Measurements from ENCODE around the gene ATP6V0C.

The ATP6V0C gene

GRCh38 chr16:2513405-2514332 lies at the start of gene ATP6V0C:
ATP6V0C (plus strand) TSS chr16:2513952; CDS start chr16:2514104, 152 bp downstream.
- DNase-seq, result peak; percentile 90 to 91

DNA sequence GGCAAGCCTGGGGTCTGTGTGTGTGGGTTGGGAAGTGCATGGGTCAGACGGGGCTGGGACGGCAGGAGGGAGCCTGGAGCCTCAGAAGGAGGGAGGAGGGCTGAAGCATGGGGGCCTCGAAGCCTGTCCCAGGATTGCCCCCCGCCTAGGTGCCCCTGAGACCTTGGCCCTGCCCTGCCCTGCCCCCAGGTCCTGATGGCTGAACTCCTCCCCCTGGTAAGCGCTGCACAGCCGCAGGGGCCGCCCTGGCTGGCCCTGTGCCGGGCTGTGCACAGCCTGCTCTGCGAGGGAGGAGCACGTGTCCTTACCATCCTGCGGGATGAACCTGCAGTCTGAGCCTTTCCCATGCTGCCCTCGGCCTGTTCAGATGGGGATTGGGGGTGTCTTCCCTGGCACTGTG lies 49.4 kb upstream of the ATP6V0C start:
- DNase-seq, result no peak

- DNase-seq, result no peak
Measured at GRCh38 chr16:2465653-2466415, 47.9 kb upstream of the ATP6V0C start.

GRCh38 chr16:2466667-2467527 lies 46.9 kb upstream of the ATP6V0C start:
- DNase-seq, result no peak

- peak in 1 of 2 donors; percentile 55 for DNase-seq
Measured at GRCh38 chr16:2467528-2468232, 46.1 kb upstream of the ATP6V0C start.

DNA sequence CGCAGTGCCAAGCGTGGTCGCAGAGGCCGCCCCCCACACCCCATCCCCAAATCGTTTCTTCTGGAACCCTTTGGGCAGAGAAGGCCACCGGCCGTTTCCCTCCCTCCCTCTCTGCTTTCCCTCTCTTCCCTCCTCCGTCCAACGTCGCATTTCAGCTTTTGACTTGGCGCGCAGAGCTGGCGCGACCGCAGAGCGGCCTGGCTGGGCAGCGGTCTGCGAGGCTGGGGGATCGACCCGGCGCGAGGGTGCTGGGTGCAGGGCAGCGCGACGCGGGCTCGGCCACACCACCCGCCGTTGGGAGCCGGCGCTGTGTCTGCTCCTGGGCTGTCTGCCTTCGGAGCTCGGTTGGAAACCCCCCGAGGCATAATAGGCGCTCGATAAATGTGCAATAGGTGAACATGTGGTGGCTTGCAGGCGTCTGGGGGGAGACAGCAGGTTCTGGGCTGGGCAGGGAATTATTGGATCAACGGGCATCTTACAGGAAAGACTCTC lies 45.5 kb upstream of the ATP6V0C start:
- peak in 1 of 2 donors; percentile 23 for DNase-seq

DNA sequence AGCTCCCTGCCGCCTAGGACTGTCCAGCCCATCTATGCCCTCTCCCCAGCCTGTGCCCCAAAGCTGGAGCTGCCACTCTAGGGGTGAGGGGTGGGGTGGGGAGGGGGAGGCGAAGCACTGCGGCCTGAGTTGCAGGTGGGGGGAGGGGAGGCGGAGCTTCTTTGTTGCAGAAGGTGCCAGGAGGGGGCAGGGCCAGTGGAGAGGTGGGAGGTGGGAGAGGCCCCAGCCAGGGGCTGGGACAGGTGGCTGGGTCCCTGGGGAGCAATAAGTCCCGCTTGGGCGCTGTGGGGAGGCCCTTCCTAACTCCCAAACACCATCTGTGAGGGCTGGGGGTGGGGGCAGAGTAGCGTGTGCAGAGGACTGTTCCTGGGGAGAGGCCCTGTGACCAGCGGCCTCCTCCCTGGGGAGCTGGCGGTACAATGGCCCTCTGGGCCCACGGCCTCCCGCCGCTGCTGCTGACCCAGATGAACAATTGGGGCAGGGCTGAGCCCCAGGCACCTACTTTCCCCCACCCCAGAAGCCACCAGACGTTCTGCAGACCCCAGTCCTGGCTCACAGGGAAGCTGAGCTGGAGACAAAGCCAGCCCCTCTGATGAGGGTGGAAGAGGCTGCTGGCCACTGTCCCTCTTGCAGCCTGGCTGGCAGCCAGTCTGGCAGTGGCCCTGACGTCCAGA lies 44.9 kb upstream of the ATP6V0C start:
- peak in 1 of 2 donors; percentile 17 for DNase-seq

- peak in 1 of 2 donors; percentile 14 for DNase-seq
Measured at GRCh38 chr16:2469399-2470233, 44.1 kb upstream of the ATP6V0C start.

- DNase-seq, result no peak
Measured at GRCh38 chr16:2470234-2470601, 43.5 kb upstream of the ATP6V0C start.

DNA sequence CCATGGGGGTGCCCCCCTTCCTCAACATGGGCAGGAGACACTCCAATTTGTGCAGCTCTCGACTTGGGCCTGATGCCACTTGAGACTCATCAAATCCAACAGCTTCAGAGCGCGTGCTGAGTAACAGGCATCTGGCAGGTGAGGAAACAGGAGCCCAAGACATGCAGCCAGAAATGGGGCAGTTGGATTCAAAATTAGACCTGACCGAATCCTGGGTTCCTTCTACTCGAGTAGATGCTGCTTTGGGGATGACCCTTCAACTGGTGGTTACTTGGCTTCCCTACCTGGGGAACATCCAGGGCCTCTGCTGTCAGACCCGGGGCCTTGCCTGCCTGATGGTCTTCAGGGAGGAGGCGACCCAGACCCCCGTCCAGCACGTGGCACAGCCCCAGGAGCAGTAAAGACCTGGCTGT lies 43.1 kb upstream of the ATP6V0C start:
- DNase-seq, result peak in 1 of 2 donors; percentile 23

DNA sequence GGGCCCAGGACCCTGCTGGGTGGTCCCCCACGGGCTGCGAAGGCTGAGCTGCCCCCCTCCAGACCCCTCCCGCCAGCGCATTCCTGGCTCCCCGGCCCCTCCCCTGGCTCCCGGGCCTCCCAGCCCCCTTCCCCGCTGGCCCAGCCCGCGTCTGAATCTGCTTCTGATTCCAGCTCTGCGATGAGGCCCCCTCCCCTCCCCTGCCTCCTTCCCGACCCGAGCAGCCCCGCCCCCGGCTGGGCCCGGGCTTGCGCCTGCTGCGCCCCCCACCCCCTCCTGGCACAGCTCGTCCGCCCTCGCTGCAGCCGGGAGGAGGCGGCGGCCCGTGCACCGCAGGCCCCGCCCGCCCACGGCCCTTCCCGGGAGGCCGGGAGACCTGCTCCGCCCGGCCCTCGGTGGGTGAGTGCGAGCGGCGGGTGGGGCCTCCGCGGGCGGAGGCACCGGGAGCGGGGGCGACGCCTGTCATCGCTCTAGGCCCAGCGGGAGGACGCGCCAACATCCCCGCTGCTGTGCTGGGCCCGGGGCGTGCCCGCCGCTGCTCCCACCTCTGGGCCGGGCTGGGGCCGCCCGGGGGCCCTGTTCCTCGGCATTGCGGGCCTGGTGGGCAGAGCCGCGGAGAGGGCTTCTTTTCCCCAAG lies 42.6 kb upstream of the ATP6V0C start, which contains the start of gene NTN3:
Gene NTN3, plus strand, starts transcription at position 282 of the 637 bp plus-strand sequence. CDS start 405 bp downstream, outside the sequence.
- DNase-seq, result peak in 1 of 2 donors; percentile 39

GRCh38 chr16:2471653-2472487 lies 41.9 kb upstream of the ATP6V0C start:
- no peak for DNase-seq

DNA sequence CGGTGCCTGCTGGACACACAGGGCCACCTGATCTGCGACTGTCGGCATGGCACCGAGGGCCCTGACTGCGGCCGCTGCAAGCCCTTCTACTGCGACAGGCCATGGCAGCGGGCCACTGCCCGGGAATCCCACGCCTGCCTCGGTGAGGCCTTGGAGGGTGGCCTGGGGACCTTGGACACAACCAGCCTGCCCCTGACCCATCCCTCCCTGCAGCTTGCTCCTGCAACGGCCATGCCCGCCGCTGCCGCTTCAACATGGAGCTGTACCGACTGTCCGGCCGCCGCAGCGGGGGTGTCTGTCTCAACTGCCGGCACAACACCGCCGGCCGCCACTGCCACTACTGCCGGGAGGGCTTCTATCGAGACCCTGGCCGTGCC lies 41.3 kb upstream of the ATP6V0C start:
- DNase-seq, result no peak

DNA sequence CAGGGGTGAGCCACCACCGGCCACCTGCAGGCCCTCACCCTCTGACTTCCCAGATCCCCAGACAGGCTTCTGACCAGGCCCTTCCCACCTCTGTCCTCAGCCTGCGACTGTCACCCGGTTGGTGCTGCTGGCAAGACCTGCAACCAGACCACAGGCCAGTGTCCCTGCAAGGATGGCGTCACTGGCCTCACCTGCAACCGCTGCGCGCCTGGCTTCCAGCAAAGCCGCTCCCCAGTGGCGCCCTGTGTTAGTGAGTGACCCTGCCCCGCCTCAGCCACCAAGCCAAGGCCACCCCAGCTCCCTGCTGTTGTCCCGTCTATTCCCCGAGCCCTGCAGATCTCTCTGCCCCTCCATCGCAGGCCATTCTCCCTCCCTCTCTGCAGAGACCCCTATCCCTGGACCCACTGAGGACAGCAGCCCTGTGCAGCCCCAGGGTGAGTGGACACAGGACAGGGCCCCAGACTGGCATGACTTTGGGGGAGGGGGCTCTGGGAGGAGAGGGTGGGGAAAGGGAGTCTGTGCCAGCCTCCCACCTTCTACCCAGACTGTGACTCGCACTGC lies 40.8 kb upstream of the ATP6V0C start:
- no peak for DNase-seq

- peak in 1 of 2 donors; percentile 54 for DNase-seq
Measured at GRCh38 chr16:2473446-2473926, 40.3 kb upstream of the ATP6V0C start.

- DNase-seq, result peak; percentile 53 to 63
Measured at GRCh38 chr16:2473999-2474876, 39.5 kb upstream of the ATP6V0C start.

GRCh38 chr16:2474877-2475412 lies 38.8 kb upstream of the ATP6V0C start, which contains the start of gene TBC1D24:
TBC1D24 (plus strand) TSS chr16:2475127; CDS start chr16:2496149, 21,022 bp downstream.
- peak; percentile 84 to 88 for DNase-seq

All from stimulated activated CD4-positive, alpha-beta T cell treated with anti-CD3 and anti-CD28 coated beads, Interleukin-2, amount 100 ng/mL, for 24 hours (primary cell).